ENCODE measurements around the gene DYSF. TPM values are rescaled to one million over a fixed set of nuclear protein-coding genes. Genes with fewer than 3 reads are reported as not detected.

Gene DYSF
- polyA plus RNA-seq, 1 donor from 2014 or later: 0.04 TPM

DNA sequence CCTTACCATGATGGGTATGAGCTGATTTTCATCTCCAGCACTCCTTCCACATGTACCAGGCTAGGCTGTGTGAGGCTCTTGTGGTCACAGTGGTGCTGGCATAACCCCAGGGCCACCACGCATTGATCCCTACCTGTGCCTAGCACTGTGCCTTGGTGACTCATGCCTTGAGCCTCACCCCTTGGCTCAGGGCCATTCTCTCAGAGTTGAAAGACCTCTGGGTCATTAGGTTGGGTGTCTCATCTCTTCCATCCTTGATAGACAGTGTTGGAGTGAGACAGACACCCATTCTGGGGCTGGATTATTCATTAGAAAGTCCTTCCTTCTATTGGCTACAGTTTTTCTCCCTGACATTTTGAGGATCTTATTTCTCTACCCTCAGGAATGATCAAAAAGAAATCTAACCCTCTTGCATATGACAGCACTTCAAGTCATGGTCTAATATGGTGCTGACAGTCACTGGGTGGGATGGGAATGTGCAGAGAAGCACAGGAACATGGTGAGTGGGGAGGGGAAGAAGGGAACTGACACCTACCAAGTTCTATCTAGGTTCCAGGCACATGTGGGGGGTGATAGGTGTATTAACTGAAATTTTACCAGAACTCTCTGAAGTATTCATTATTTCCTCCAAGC, 41.3 kb downstream of the DYSF start:
- H3K4me3 ChIP-seq (ENCODE audit: low read length): no peak overlapping the region
- H3K79me2 ChIP-seq (replicated peaks; ENCODE audit: insufficient read depth, low read length): no peaks in the 10 kb centered on the region
- H3K27ac ChIP-seq (ENCODE audit: low read length): no peak overlapping the region
- no peak overlapping the region for H2AFZ ChIP-seq (ENCODE audit: low read depth, low read length)
- no peaks in the 10 kb centered on the region for H3F3A ChIP-seq (ENCODE audit: insufficient read depth, low read length, poor library complexity, severe bottlenecking)
- H3K9ac ChIP-seq (ENCODE audit: low read length): no peak overlapping the region
- no peaks in the 10 kb centered on the region for H3K9me3 ChIP-seq (ENCODE audit: low read length)
- H3K27me3 ChIP-seq (ENCODE audit: insufficient read depth, low read depth, low read length): no peaks in the 10 kb centered on the region
- no peaks in the 10 kb centered on the region for H3K36me3 ChIP-seq (ENCODE audit: insufficient read depth, low read length)
- no peaks in the 10 kb centered on the region for H4K20me1 ChIP-seq (ENCODE audit: insufficient read depth)
- no peak for TF ChIP-seq EZH2 (IDR thresholded peaks at IDR 0.05; ENCODE audit: borderline replicate concordance, insufficient read depth, low read length, poor library complexity, severe bottlenecking)
- TF ChIP-seq, protein P1, sequence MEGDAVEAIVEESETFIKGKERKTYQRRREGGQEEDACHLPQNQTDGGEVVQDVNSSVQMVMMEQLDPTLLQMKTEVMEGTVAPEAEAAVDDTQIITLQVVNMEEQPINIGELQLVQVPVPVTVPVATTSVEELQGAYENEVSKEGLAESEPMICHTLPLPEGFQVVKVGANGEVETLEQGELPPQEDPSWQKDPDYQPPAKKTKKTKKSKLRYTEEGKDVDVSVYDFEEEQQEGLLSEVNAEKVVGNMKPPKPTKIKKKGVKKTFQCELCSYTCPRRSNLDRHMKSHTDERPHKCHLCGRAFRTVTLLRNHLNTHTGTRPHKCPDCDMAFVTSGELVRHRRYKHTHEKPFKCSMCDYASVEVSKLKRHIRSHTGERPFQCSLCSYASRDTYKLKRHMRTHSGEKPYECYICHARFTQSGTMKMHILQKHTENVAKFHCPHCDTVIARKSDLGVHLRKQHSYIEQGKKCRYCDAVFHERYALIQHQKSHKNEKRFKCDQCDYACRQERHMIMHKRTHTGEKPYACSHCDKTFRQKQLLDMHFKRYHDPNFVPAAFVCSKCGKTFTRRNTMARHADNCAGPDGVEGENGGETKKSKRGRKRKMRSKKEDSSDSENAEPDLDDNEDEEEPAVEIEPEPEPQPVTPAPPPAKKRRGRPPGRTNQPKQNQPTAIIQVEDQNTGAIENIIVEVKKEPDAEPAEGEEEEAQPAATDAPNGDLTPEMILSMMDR (IDR thresholded peaks at IDR 0.05; ENCODE audit: poor library complexity, severe bottlenecking): no peak
- TF ChIP-seq, protein P2, sequence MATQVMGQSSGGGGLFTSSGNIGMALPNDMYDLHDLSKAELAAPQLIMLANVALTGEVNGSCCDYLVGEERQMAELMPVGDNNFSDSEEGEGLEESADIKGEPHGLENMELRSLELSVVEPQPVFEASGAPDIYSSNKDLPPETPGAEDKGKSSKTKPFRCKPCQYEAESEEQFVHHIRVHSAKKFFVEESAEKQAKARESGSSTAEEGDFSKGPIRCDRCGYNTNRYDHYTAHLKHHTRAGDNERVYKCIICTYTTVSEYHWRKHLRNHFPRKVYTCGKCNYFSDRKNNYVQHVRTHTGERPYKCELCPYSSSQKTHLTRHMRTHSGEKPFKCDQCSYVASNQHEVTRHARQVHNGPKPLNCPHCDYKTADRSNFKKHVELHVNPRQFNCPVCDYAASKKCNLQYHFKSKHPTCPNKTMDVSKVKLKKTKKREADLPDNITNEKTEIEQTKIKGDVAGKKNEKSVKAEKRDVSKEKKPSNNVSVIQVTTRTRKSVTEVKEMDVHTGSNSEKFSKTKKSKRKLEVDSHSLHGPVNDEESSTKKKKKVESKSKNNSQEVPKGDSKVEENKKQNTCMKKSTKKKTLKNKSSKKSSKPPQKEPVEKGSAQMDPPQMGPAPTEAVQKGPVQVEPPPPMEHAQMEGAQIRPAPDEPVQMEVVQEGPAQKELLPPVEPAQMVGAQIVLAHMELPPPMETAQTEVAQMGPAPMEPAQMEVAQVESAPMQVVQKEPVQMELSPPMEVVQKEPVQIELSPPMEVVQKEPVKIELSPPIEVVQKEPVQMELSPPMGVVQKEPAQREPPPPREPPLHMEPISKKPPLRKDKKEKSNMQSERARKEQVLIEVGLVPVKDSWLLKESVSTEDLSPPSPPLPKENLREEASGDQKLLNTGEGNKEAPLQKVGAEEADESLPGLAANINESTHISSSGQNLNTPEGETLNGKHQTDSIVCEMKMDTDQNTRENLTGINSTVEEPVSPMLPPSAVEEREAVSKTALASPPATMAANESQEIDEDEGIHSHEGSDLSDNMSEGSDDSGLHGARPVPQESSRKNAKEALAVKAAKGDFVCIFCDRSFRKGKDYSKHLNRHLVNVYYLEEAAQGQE (IDR thresholded peaks at IDR 0.05; ENCODE audit: borderline replicate concordance): no peak
- TF ChIP-seq EP300 (conservative IDR thresholded peaks at IDR 0.05; ENCODE audit: poor library complexity, severe bottlenecking): no peak
- TF ChIP-seq MXI1 (conservative IDR thresholded peaks at IDR 0.05; ENCODE audit: poor library complexity, severe bottlenecking): no peak
- no peak overlapping the region for H3K4me2 ChIP-seq (ENCODE audit: low read length)
- H3K9me2 ChIP-seq (ENCODE audit: insufficient read depth, low read length): no peaks in the 10 kb centered on the region

DNA sequence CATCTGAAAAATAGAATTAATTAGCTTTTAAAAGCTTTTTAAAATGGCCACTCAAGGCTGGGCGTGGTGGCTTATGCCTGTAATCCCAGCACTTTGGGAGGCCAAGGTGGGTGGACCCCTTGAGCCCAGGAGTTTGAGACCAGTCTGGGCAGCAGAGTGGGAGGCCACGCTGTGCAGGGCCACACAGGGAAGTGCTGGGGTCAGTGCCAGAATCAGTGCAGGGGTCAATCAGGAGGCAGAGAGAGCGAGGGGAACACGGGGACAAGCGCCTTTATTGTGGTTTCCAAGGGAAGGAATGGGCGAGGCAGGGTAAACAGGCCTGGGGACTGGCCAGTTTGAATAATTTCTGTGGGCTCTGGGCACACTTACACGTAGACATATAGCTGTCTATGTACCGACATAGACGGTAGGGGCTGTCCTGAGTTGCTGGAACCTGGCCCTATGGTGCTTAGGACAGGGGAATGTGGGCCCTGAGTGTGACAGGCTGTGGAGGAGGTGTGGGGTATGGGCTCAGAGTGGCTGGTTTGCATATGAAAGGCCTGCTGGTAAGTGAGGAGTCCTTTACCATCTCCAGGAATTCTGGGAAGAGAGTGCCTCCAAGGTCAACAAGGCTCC, 42.9 kb downstream of the DYSF start:
- TF ChIP-seq RAD21 (conservative IDR thresholded peaks at IDR 0.05): no peak
- TF ChIP-seq POLR2AphosphoS5 (IDR thresholded peaks at IDR 0.05): no peak
- TF ChIP-seq SMC3 (conservative IDR thresholded peaks at IDR 0.05; ENCODE audit: poor library complexity): no peak
- TF ChIP-seq, protein P1 (IDR thresholded peaks at IDR 0.05; ENCODE audit: poor library complexity, severe bottlenecking): no peak
- no peak for TF ChIP-seq EZH2 (IDR thresholded peaks at IDR 0.05; ENCODE audit: borderline replicate concordance, insufficient read depth, low read length, poor library complexity, severe bottlenecking)
- Histone ChIP-seq H3K4me3 (ENCODE audit: low read length) (no peak overlapping the region), H3K9me2 (ENCODE audit: insufficient read depth, low read length) (no peaks in the 10 kb centered on the region), H3K9me3 (ENCODE audit: low read length) (no peaks in the 10 kb centered on the region), H2AFZ (ENCODE audit: low read depth, low read length) (no peak overlapping the region), H3K27ac (ENCODE audit: low read length) (no peak overlapping the region), H3K9ac (ENCODE audit: low read length) (no peak overlapping the region), H3K79me2 (replicated peaks; ENCODE audit: insufficient read depth, low read length) (no peaks in the 10 kb centered on the region), H3K36me3 (ENCODE audit: insufficient read depth, low read length) (no peaks in the 10 kb centered on the region), H4K20me1 (ENCODE audit: insufficient read depth) (no peaks in the 10 kb centered on the region), H3K27me3 (ENCODE audit: insufficient read depth, low read depth, low read length) (no peaks in the 10 kb centered on the region), H3F3A (ENCODE audit: insufficient read depth, low read length, poor library complexity, severe bottlenecking) (no peaks in the 10 kb centered on the region), H3K4me2 (ENCODE audit: low read length) (no peak overlapping the region)

Measured in neural cell (in vitro differentiated cells).